8988T (cell line): ENCODE measurements around the gene PTX4.

Experiments used
- DNase-seq: peaks from one replicate; pipeline ENCODE4 v3.0.0; 2011

PTX4 gene

DNA sequence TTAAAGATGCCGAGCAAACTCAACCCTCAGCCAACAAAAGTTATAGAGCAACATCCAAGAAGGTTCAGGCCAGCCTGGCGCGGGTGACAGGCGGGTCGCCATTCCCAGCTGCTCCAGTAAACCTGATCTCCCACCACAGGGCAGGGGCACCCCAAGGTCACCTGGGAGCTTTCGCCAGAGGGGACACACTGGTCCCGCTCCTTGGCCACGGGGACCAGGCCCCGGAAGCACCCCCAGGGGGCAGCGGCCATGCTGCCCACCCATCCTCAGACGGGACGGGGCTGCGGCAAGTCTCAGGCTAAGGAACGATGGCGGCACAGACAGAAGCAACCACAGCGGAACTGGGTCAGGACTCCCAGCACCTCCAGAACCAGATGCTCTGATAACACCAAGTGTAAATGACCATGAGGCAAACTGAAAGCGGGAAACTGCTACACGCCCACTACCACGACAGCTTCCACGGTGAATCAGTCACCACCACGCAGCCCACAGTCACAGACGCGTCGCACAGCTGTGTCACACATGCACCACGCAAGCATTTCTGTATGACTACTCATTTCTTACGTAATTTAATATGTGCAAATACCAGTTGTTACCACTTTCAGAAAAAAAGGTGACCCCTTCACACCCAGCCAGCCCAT is 30.3 kb downstream of the PTX4 start:
- DNase-seq, result no peak

DNA sequence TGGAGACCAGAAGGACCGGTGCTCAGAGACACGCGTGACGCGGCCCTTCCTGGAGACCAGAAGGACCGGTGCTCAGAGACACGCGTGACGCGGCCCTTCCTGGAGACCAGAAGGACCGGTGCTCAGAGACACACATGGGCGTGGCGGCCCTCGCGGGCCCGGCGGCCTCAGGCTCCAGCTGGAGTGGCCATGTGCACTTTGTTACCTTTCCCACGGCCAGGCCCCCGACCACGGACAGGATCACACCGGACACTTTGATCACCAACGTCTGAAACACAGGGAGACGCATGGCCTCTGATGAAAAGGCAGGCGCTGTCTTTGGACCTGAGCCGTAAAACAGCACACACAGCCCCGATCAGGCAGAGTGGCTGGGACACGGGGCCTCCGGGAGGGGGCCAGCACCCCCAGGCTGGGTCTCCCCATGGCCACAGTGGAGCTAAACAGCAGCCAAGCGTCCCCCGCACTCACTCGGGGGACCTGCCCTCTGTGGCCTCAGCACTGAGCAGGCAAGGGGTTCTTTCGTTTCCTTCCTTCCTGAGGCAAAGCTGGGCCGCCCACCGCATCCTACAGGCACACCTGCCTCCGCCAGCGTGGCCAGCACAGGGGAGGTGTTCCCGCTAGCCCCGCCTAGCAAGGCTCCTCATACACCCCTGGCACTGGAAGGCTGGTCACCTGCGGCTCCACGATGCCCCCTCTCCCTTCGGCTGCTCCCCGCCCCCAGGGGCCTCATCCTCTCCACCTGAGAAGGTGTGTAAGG is 31.1 kb downstream of the PTX4 start:
- no peak for DNase-seq

DNA sequence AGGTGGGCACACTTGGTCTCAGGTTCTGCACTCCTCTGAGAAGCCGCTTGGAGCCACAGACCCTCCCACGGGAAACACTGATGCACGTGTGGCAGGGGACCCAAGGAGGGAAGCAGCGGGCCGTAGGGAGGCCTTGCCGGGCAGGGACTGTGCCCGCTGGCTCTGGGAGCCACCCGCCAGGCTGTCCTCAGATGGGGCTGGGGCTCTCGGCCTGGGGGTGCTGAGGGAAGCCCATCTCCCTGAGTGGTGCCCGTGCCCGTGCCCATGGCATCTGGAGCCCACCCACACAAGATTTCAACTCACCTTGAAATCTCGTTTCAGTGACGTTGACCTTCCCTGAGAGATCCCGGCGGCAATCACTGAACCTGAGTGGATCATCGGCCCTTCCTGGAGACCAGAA is 31.8 kb downstream of the PTX4 start:
- DNase-seq, result no peak

DNA sequence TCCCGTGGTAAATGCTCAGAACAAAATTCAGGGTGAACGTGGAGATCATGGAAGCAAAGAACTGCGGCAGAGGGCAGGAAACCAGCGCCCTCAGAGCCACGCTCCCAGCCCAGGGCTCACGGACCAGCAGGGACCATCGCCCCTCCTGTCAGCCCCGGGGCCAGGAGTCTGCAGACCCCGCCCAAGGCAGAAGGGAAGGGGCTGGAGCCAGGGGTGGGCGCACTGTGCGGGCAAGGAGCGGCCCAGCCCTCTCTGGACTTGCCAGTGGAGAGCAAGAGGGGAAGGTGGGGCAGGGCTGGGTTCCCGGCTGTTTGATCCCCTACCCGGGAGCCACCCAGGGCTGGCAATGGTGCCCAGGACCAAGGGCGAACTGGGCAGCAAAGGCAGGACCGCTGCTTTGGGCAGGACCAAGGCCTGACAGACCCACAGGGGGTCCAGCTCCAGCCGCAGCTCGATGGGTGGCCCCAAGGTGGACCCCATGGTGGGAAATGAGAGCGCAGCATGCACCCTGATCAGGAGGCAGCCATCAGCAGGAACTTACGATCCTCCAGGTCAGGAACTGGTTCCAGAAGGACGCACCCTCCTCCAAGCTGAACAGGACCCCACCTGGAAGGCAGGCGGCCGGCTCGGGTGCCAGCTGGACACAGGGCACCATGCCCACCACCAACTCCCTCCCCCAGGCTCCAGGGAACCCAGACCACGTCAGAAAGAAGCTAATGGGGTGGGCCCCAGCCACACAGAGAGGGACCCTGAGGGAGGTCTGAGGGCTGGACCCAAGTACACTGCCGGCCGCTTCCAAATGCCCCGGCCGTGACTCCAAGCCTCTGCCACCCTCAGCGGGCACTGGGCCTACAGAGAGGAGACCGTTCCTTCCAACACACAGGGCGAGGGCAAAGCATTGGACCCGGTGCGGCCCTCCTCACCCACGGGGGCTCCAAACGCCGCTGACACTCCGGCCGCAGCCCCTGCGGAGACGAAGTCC is 33.3 kb downstream of the PTX4 start:
- DNase-seq, result no peak

DNA sequence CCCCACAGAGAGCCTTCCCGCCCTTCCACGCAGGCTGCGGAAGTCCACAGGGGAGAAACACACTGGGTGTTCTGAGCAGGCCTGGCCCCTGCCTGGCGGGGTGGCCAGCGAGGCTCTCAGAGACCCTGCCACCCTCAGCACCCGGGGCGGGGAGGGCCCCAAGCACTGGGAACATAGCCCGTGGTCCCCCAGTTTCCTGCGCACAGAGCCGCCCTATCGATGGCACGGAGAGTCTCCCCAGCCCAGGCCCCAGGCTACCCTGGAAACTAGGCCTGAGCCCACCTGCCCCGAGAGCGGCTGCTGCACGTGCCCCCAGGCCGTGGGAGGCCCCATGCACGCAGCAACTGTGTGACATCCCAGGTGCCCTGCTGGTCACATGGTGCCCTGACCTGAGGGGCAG is 34.2 kb downstream of the PTX4 start:
- DNase-seq, result no peak

DNA sequence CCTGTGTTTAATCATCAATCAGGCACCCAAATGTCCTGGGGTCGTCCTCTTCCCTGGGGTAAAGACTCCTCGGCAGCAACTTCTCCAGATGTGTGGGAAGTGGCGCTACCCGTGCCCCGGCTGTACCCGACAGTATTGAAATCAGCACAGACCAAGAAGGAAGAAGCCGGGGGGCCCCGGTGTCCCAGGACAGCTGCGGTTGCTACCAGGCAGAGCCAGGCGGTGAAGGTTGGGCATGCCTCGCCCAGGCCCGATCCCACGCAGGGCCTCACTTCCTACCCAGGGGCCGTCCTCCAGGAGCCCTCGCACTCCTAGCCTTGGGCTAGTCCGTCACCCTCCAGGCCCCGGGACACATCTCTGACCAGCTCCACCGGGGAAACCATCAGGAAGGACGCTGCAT is 35.4 kb downstream of the PTX4 start:
- DNase-seq, result no peak

DNA sequence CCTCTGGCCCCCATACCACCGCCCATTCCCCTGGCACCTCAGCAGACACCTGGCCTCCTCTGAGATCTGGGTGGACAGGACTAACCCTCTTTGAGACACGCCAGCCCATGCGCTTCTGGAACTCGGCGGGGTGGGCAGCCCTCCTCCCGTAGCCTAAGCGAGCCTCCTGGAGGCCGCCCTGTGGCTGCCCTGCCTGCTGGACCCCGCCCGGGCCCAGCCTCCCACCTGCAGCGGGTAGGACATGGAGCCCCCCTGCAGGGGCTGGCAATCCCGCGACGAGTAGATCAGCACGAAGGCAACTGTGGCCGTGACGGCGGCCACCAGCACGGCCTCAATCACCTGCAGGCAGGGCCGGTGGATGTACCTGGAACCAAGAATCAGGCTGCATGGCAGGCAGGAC is 36.2 kb downstream of the PTX4 start:
- no peak for DNase-seq

DNA sequence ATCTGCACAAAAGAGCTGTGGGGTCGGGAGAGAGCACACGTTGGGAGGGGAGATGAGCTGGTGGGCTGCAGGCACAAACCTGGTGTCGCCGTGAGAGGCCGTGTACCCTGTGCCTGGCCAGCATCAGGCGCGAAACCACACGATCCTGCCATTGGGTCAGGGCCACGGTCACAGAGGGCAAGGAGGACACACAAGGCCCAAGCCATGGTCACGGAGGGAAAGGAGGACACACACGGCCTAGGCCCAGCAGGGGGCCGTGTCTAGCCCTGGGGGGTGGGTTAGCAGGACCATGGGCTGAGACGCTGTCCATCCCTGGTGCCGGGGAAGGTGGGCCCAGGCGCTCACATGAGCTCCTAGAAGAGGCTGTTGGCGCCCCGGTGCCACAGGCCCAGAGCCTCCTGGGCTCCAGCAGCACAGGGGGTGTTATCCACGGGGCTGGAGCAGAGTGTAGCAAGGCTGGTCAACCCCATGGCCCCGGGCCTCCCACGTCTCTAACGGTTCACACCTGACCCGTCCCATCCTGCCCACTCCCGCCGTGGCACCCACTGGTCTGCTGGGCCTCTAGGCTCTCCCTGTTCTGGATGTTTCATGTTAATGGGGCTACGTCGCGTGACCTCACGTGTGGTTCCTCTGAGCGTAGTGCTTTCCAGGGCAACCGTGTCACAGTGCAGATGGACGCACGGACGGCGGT is 36.9 kb downstream of the PTX4 start:
- DNase-seq, result no peak

DNA sequence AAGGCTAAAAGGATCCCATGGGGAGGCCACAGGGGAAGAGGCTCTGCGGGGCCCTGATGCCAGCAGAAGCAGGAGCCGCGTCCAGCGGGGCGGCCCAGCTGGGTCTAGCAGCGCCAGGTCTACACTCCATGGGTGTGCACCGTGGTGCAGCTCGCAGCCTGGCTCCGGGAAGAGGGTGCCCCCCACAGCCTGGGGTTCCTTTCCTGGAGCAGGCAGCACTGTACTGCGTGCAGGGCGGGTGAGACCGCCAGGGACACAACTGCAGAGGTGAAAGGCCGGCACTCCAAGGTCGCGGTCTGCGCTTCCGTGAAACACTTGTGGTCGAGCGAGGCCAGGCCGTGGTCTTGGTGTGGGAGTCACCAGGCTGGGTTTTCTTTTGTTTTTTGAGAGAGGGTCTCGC is 37.9 kb downstream of the PTX4 start:
- DNase-seq, result no peak

DNA sequence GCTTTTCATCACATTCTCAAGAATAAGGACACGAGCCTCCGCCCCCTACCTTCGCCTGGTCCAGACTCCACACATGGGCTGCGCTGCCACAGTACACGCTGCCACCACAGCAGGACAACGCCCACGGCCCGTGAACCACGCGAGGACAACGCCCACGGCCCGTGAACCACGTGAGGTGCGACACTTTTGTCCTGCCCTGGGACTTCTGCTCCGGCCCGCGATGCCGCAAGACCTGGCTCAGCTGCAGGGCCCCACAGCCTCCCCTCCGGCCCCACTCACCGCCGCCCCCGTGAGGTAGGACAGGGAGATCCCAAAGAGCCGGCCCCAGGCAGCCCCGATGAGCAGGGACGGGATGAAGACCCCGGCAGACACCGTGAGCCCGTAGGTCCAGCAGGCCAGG is 38.5 kb downstream of the PTX4 start:
- no peak for DNase-seq

DNA sequence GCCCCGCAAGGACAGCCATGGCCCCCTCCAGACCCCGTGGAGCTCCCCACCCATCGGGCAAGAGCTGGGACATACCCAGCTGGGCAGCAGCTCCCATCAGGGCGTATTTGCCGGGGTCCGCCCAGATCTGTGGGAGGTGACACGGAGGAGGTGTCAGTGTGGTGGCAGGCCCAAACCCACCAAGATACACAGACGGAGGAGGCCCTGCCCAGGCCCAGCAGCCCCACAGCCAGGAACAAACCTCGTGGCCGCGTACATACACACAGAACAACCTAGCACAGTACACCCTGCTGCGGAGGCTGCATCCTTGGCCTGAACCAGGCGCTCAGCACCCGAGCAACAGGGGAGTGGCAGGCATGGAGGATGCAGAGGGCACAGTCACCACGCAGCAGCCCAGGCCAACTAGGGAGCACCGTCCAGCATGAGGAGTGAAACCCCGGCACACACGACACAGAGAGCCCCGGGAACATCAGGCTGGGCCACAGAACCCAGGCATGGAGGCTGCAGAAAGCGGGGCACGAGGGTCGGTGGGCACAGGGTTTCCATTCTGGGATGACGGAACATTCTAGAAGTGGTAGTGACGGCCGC is 39.4 kb downstream of the PTX4 start:
- no peak for DNase-seq

DNA sequence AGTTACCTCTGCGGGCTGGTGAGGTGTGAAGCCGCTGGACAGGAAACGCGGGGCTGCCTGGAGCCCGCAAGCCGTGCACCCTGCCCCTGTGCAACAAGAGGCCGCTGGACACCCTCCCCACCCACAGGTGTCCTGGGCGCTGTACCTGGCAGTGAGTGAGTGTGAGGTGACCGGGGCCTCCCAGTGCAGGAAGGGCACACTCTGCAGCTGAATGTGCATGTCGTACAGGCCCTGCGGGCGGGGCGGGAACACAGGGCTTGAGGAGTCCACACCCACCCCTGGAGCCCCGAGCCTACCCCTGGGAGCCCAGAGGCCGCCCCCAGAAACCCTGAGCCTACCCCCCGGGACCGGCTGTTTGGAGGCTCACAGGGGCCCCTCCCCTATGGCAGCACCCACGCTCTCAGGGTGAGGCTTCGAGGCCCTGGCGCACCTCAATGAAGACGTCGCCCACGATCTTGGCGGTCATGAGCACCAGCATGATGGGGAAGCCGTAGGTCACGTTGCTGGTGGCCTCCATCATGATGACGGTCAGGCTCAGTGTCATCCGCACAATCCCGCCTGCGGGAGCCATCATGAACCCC is 40.1 kb downstream of the PTX4 start:
- no peak for DNase-seq

DNA sequence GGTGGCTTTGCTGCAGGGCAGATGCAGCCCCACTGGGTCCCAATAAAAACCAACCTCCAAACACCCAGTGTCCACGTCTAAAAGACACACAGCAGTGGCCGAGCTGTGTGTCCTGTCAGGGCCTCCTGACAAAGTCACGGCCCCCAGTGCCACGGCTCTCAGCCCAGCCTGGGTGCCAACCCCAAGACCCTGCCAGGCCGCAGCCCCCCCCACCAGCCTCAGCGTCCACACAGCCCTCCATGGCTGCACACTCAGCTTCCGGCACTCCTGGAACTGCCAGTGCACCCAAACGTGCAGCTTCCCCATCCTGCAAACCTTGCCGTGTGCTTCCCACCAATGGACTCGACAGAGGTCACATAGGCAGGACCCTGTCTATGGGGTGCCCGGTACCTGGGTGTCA is 40.8 kb downstream of the PTX4 start:
- DNase-seq, result no peak

DNA sequence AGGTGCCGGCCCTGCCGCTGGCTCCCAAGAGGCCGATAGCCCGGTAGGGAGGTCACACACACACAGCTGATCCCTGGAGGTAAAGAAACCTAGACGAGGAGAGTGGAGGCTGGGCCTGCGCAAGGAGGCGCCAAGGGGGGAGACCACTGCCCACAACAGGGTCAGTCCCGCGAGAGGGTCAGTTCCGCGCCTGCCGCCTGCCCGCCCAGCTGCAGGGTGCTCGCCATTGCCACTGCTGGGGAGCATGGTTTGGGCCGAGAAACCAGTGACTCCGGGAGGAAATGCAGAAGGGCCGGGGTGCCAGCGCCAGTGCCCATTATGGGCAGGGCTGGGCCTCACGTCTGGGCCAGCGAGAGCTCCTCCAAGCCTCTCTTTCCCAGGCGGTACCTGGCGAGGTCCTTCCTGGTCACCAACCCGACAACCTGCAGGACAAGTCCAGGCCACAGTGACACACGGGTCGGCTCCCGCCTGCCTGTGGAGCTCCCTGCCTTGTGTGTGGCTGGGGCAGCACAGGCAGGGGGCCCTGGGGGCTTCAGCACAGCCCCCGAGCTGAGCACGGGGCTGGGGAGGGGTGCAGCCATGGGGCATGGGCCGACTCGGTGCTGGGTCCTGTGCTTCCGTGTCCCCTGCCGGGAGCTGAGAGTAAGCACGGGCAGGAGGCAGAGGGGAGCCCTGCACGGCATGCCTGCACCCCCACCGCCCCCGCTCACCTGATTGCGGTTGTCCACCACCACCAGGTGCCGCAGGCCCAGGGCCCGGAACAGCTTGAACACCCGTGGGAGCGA is 42.3 kb downstream of the PTX4 start:
- no peak for DNase-seq

DNA sequence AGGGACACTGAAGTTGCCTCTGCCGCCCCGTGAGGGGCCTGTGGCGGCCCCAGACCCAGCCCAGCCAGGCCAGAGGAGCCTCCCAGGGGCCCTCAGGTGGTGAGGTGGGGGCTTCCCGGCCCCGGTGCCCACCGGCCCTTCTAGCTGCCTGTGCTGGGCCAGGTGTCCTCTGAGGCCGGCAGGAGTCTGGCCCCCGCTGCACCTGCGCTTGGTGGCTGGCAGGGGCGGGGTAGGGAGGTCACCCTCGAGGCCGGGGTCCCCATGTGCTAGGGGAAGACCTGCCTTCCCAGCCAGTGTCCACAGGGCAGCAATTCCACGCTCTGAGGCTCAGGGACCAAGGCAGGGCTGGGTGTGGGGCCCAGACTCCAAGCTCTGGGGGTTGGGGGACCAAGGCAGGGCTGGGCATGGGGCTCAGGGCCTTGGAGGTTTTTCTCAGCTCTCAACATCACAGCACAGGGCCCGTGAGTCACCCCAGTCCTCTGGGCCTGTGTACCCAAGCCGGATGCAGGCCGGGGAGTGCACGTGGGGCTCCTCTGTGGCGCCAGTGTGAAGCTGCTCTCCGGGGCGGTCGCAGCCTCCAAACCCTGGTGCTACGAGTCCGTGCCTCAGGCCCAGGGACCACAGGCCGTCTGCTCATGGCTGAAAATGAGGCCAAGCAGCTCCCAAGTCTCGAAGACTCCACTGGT is 43.1 kb downstream of the PTX4 start:
- DNase-seq, result no peak

DNA sequence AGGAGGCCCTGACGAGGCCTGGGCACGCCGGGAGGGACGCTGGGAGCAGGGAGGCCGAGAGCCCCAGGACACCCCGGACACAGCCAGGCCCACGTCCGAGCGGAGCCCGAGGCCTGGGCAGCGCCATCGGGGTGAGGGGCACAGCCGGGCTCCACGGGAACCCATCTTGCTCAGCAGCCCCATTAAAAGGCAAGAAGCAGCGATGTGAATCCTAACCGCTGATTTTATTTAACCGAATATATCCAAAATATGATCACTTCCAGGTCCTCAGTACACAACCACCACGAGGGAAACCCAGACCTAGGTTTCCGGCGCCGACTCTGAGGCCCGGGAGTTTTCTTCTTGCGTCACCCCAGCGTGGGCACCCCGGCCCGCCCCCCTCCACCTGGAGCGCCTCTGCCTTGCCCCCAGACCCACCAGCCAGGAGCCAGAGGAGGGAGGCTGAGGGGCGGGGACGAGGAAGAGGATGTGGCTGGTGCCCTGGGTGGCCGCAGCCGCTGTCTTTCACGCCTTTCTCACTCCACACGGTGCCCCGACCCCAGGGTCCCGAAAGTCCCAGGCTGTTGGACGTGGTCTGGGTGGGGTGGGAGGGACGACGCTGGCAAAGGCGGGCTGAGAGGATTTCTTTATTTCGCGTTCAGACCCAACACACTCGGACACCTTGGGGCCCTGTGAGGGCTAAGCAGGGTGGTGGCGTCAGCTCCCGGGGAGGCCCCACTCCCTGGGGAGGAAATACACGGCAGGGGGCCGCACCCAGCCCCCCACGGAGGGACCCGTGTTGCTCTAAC is 43.8 kb downstream of the PTX4 start:
- DNase-seq, result no peak

DNA sequence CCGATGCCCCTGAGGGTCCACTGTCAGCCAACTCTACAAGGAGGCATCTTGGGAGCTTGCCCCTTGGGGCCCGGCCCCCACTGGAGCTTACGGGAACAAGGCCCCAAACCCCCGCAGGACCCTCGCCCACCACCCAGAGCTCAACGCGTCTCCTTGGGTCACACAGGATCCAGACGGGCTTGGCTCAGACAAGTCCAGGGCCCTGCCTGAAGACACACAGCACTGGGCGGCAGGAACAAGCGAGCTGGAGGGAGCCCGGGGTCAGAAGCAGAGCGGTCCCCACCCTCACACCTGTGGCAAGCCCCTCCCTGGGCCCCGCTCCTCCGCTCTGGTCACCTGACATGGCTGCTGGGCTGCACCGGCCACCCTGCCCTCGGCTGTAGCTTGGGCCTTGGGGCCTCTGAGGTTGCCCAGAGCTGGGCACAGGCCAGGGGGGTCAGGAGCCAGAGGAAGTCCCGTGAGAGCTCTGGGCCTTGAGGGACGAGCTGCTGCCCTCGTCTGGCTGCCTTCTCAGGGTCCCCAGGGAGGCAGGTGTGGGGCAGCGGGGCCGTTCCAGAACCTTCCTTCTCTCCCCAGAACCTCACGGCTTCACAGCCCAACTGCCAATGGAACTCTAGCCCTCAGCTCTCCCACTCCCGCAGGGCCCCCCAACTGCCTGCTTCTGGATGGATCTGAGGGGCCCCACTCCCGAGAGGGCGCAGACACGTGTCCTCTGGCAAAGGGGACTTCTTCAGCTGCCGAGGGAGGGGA is 44.6 kb downstream of the PTX4 start, which contains the start of gene CCDC154:
TSS of gene CCDC154 (minus strand) at position 577 of the 750 bp plus-strand sequence. CDS start at position 343, 234 bp downstream.
- DNase-seq, result no peak

DNA sequence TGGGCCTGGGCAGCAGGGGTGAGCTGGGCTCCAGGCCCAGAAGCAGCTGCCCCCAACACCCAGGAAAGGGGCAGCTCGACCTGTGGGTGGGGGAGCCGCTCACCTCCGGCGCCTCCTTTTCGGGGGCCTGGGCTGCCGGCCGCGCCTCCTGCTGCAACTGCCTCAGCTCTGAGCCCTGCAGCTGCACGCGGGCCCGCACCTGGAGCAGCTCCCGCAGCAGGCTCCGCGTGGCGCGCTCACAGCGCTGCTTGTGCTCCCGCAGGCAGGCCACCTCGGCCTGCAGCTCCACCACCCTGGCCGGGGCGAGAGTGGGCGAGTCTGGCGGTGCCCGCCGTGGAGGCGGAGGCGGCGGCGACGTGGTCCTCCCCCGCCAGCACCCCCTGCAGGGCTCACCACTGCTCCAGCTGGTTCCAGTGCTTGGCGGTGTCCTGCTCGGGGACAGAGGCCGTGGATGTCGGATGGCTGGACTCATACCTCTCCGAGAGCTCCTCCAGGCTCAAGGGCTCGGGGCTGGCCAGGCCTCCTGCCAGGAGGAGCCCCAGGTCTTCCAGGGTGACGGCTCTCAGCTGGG is 45.3 kb downstream of the PTX4 start:
- no peak for DNase-seq

DNA sequence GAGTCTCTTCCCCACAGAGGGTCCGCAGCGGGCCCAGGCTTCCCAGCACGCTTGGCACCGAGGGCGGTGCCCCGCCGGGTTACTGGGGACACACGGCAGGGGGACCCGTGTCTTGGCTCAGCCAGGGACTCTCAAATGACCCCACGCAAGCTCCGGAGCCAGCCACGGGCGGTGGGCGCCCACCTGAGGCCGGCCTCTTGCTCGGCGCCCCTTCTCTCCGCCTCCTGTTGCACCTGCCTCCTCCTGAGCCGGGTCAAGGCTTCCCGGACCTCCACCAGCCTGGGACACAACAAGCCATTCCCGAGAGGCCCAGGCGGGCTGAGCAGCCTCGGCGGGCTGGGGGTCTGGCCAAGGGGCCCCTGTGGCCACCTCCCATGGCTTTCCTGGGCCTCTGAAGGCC is 46.0 kb downstream of the PTX4 start:
- no peak for DNase-seq
